Effector memory CD8-positive, alpha-beta T cell (primary cell): Measurements from ENCODE around the gene CTRB1.
"Not testable (repeated sequence)": the region's sequence is repeated elsewhere in the genome, so short reads cannot be mapped to it uniquely, and the experiment has no call there.

Source experiments
- ATAC-seq: fragments of 150-1000 bp; cut with Tn5 transposase; replicated peaks from 2 replicates; pipeline ENCODE4 v1.10.0; 2021; ENCODE audit warnings: mild to moderate bottlenecking, moderate library complexity
- DNase-seq, 3 experiments: peaks; one replicate each; pipeline ENCODE4 v3.0.0; 2021
- H3K27ac Mint-ChIP-seq, 2 donors: one replicate each; pipeline ENCODE4 v1.8.0; 2022; ENCODE audit warnings: mild to moderate bottlenecking in 2 of 2, mixed read lengths in 2 of 2, moderate library complexity in 2 of 2
- H3K27me3 Mint-ChIP-seq, 2 donors: one replicate each; pipeline ENCODE4 v1.8.0; 2022; ENCODE audit warnings: mixed read lengths in 2 of 2
- H3K36me3 Mint-ChIP-seq: one replicate; pipeline ENCODE4 v1.8.0; 2022; ENCODE audit warnings: mild to moderate bottlenecking, moderate library complexity, mixed read lengths; ENCODE audit not compliant: insufficient read depth
- H3K4me1 Mint-ChIP-seq, 2 donors: one replicate each; pipeline ENCODE4 v1.8.0; 2022; ENCODE audit warnings: low read depth in 2 of 2, mixed read lengths in 2 of 2
- H3K4me3 Mint-ChIP-seq, 2 donors: one replicate each; pipeline ENCODE4 v1.8.0; 2022; ENCODE audit warnings: mild to moderate bottlenecking in 2 of 2, mixed read lengths in 2 of 2, moderate library complexity in 2 of 2
- H3K9me3 Mint-ChIP-seq, 2 donors: one replicate each; pipeline ENCODE4 v1.8.0; 2022; ENCODE audit warnings: mixed read lengths in 2 of 2

Gene CTRB1

DNA sequence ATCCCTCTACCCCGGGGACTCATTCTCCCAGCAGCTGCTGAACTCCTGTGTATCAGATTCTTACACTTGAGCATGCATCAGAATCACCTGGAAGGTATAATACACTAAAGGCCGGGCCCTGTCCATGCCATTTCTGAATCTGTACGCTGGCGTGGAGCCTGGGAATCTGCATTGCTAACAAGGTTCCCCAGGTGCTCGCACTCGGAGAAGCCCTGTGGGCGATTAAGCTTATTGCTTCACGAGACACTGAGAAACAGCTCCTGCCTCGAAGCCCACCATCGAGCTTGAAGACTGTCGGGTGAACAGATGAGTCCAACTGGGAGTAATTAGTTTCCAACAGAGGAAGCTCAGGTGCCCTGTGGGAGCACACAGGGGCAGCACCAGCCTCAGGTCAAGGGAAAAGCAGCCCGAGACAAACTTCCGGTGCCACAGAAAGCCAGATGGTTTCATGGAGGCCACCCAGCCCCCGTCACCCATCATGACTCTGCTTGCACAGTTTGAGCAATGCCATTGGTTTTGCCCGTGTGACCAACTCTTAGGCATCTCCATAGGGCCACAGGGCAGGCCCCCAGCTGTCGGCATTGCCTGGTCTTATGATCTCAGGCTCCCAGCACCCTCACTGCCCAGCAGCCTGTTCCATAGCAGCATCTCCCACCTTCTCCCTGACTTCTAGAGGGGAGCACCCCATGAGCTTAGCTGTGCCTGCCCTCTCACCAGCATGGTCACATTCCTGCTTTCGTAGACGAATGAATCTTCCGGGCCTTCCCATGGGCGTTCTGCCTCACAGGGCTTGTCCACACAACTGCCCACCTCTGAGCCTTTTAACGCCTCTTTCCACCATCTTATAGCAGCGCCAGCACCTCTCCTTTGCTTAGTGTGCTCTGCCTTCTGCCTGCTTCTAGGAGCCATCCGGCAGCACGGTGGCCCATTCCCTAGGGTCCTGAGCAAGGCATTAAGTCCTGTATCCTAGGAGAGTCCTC is 22.7 kb upstream of the CTRB1 start:
- Mint-ChIP-seq H3K36me3 (peaks cover 2% of the 10 kb centered on the region), H3K9me3 (no peaks in the 10 kb centered on the region), H3K4me1 (peaks cover 6% of the 10 kb centered on the region in 2 donors), H3K27me3 (peaks cover 19 to 54% of the 10 kb centered on the region in 2 donors), H3K27ac (no peak overlapping the region), H3K4me3 (no peak overlapping the region)
- no peak for DNase-seq
- ATAC-seq = no peak

DNA sequence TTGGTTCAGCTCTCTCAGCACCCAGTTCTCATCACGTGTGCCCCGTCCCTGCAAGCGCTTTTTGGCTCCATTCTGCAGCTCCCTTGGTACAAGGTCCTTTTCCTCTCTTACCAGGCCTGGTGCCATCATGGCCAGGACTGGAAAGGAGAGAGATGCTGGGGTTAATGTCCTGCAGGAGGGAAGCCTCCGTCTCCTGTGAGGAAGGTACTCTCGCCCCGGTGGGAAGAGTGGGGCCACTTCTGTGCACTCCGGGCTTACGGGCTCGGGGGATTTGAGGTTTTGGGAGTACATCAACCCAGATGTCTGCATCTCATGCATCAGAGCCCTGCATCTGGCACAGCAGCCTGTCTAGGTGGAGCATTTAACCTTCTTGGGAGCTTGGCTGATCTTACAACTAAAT is 22.0 kb upstream of the CTRB1 start:
- Mint-ChIP-seq H3K9me3 (no peaks in the 10 kb centered on the region), H3K4me1 (peaks cover 9% of the 10 kb centered on the region in 2 donors), H3K4me3 (no peak overlapping the region), H3K27ac (no peak overlapping the region), H3K36me3 (peaks cover 2% of the 10 kb centered on the region), H3K27me3 (peaks cover 19 to 58% of the 10 kb centered on the region in 2 donors)
- ATAC-seq (no peak), DNase-seq (no peak)

DNA sequence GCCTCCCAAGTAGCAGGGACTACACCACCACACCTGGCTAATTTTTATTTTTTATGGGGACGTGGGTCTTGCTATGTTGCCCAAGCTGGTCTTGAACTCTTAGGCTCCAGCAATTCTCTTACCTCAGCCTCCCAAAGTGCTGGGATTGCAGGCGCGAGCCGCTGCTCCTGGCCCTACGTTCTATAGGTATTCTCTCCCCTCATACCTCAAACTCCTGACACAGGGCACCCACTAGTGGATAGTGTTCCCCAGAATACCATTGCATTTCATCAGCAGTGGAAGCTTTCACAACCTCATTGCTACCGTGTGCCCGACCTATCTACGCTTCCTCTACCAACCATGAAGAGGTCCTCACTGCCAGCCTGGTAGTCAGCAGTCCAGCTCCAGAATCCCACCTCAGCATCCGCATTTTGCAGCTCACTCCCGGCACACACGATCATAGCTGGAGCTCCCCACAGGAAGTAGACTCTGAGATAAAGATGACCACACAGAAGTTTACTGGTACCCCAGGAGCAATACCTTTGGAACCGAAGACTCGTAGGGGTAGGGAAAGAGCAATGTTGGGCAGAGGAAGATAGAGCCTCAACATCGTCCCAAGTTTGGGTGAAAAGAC is 21.2 kb upstream of the CTRB1 start:
- Mint-ChIP-seq H3K27me3 (peaks cover 18 to 55% of the 10 kb centered on the region in 2 donors), H3K36me3 (peaks cover 2% of the 10 kb centered on the region), H3K27ac (no peak overlapping the region), H3K9me3 (no peaks in the 10 kb centered on the region), H3K4me3 (no peak overlapping the region), H3K4me1 (peaks cover 9% of the 10 kb centered on the region in 2 donors)
- DNase-seq = no peak
- no peak for ATAC-seq

DNA sequence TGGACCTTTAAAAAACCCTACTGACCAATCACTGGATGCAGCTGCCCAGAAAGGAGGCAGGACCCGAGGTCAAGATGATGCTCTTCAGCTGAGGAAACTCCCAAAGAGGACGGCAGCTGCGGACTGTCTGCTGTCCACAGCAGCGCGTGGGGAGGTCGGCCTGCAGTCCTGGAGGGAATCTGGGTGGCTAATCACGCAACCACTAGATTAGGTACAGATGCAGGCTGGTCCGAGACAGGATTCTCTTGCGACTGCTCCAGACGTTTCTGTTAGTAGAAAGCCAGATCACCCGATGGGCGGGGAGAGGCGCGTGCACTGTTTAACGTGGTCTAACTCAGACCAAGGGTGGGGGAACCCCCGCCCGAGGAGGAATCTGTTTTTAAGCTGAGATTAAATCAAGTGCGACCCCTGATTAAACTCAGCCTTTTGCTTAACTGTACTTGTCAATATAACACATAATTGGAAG is 20.6 kb upstream of the CTRB1 start:
- H3K27ac Mint-ChIP-seq = no peak overlapping the region
- ATAC-seq (no peak), DNase-seq (no peak)
- peaks cover 14 to 49% of the 10 kb centered on the region in 2 donors for H3K27me3 Mint-ChIP-seq
- no peak overlapping the region for H3K4me3 Mint-ChIP-seq
- H3K4me1 Mint-ChIP-seq = peaks cover 9% of the 10 kb centered on the region in 2 donors
- H3K9me3 Mint-ChIP-seq = no peaks in the 10 kb centered on the region
- peaks cover 2% of the 10 kb centered on the region for H3K36me3 Mint-ChIP-seq

DNA sequence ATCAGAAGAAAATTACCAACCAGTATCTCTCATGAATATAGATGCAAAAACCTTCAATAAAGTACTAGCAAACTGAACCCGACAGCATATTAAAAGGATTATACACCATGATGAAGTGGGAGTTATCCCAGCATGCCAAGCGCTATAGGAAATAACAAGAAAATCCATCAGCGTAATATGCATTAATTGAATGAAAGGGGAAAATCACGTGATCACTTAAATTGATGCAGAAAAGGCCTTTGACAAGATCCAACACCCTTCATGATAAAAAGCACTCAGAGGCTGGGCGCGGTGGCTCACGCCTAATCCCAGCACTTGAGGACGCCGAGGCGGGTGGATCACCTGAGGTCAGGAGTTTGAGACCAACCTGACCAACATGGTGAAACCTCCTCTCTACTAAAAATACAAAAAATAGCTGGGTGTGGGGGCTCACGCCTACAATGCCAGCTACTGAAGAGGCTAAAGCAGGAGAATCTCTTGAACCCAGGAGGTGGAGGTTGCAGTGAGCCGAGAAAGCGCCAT is 16.7 kb upstream of the CTRB1 start:
- ATAC-seq (no peak), DNase-seq (no peak)
- peaks cover 9% of the 10 kb centered on the region in 2 donors for H3K4me1 Mint-ChIP-seq
- peaks cover 14 to 34% of the 10 kb centered on the region in 2 donors for H3K27me3 Mint-ChIP-seq
- peaks cover 2% of the 10 kb centered on the region for H3K36me3 Mint-ChIP-seq
- H3K9me3 Mint-ChIP-seq = no peaks in the 10 kb centered on the region
- no peak overlapping the region for H3K27ac Mint-ChIP-seq
- no peak overlapping the region for H3K4me3 Mint-ChIP-seq

DNA sequence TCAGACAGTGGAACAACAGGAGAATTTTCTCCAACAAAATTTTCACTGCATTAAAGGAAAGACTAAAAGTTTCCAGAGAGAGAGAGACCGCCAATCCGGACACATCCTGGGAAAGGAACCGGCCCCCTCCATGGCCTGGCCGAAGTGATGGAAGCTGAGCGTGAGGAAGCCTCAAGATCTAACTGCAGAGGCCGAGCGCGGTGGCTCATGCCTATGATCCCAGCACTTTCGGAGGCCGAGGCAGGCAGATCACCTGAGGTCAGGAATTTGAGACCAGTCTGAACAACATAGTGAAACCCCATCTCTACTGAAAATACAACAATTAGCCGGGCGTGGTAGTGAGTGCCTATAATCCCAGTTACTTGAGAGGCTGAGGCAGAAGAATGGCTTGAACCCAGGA is 15.7 kb upstream of the CTRB1 start:
- no peak overlapping the region for H3K4me3 Mint-ChIP-seq
- no peaks in the 10 kb centered on the region for H3K9me3 Mint-ChIP-seq
- DNase-seq (no peak), ATAC-seq (no peak)
- peaks cover 5 to 28% of the 10 kb centered on the region in 2 donors for H3K27me3 Mint-ChIP-seq
- no peaks in the 10 kb centered on the region for H3K36me3 Mint-ChIP-seq
- peaks cover 7 to 9% of the 10 kb centered on the region in 2 donors for H3K4me1 Mint-ChIP-seq
- peak overlapping the region in 1 of 2 donors; percentile 22 for H3K27ac Mint-ChIP-seq

DNA sequence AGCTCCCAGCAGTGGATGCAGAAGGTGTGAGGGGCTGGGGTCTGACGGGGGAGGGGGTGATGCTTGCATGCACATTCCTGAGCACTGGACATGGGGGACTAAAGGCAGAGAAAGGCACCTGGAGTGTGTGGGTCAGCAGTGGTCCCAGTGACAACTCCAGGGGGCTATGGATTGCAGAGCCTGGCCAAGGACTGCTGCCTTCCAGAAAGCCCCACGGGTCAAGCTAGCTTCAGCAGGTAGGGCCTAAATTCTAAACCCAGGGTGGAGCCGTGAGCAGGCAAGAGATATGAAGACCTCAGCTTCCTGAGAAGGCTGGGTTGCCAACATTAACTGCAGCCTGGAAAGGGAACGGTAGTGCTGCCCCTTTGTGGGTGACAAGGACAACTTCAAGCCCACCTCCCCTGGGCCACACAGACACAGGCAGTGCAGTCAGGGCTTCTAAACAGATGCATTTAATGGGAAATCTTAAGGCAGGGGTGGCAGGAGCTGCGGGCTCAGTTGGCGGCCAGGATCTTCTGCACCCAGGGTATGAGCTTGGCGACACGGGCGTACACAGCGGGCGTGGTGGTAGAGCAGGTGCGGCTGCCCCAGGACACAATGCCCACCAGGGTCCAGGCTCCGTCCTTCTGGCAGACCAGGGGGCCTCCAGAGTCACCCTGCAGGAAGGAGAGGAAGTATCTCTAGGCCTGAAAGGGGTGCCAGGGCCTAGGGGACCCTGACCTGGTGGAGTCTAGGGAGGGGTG is 14.9 kb upstream of the CTRB1 start:
- H3K4me1 Mint-ChIP-seq = peaks cover 7 to 9% of the 10 kb centered on the region in 2 donors
- peaks cover 0 to 30% of the 10 kb centered on the region in 2 donors for H3K27me3 Mint-ChIP-seq
- H3K27ac Mint-ChIP-seq = peak overlapping the region in 1 of 2 donors; percentile 22
- no peak overlapping the region for H3K4me3 Mint-ChIP-seq
- no peak for ATAC-seq
- H3K36me3 Mint-ChIP-seq = no peaks in the 10 kb centered on the region
- H3K9me3 Mint-ChIP-seq = no peaks in the 10 kb centered on the region
- no peak for DNase-seq

DNA sequence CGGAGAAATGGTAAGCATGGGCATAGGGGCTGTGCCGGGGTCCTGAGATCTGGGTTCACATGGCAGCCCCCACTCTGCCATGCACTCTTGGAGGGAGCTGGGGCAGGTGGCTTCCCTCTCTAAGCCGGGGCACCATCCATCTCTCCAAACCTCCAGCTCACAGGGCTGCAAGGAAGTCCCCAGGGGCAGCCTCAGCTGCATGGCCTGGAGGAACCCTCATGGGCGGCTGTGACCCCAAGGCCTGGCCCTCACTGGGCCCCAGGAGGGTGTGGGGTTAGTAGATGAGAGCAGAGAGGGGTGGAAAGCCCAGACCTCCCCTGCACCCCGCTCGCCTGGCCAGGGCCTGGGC is 14.4 kb upstream of the CTRB1 start:
- Mint-ChIP-seq H3K9me3 (no peaks in the 10 kb centered on the region), H3K27ac (no peak overlapping the region), H3K4me3 (no peak overlapping the region), H3K36me3 (no peaks in the 10 kb centered on the region), H3K4me1 (peaks cover 7% of the 10 kb centered on the region in 2 donors), H3K27me3 (peaks cover 0 to 33% of the 10 kb centered on the region in 2 donors)
- DNase-seq (no peak), ATAC-seq (no peak)

DNA sequence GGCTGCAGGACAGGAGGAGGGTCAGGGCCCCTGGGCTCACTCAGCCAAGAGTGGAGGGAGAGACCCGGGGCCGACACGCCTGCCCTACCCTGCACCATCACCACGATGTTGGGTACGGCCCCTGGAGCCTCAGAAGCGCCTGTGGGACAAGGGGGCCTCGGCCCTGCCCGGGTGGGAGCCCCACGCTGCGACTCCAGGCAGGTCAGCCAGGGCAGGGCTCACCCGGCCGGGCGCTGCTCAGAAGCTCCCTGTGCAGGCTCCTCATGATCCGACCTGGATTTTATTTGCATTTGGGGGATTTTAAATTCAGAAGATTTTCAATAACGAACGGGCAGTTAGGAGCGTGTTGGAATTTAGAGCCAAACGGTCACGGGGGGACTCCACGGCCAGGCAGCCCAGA is 13.9 kb upstream of the CTRB1 start:
- not testable (repeated sequence) for H3K36me3 Mint-ChIP-seq, DNase-seq, H3K4me1 Mint-ChIP-seq, H3K9me3 Mint-ChIP-seq, H3K27ac Mint-ChIP-seq, H3K4me3 Mint-ChIP-seq, ATAC-seq
- peaks cover 0 to 30% of the 10 kb centered on the region in 2 donors for H3K27me3 Mint-ChIP-seq

DNA sequence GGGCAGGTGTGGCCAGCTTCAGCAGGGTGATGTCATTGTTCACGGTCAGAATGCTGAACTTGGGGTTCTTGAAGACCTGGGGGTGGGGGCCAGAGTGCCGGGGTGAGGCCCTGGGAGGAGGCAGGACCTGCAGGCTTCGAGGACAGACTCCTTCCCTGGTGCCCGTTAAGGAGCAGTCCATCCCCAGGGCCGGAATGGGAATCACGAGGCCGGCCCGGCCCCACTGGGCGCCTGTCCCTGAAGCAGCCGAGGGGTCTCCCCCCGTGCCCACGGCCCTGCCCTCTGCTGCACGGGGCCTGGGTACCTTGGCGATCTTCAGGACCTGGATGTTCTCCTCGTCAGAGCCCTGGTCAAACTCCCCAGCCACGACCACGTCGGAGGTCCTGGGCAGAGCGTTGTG is 13.3 kb upstream of the CTRB1 start:
- not testable (repeated sequence) for H3K4me3 Mint-ChIP-seq, H3K27ac Mint-ChIP-seq, H3K4me1 Mint-ChIP-seq, DNase-seq, H3K36me3 Mint-ChIP-seq, ATAC-seq, H3K9me3 Mint-ChIP-seq
- H3K27me3 Mint-ChIP-seq = peaks cover 0 to 25% of the 10 kb centered on the region in 2 donors

DNA sequence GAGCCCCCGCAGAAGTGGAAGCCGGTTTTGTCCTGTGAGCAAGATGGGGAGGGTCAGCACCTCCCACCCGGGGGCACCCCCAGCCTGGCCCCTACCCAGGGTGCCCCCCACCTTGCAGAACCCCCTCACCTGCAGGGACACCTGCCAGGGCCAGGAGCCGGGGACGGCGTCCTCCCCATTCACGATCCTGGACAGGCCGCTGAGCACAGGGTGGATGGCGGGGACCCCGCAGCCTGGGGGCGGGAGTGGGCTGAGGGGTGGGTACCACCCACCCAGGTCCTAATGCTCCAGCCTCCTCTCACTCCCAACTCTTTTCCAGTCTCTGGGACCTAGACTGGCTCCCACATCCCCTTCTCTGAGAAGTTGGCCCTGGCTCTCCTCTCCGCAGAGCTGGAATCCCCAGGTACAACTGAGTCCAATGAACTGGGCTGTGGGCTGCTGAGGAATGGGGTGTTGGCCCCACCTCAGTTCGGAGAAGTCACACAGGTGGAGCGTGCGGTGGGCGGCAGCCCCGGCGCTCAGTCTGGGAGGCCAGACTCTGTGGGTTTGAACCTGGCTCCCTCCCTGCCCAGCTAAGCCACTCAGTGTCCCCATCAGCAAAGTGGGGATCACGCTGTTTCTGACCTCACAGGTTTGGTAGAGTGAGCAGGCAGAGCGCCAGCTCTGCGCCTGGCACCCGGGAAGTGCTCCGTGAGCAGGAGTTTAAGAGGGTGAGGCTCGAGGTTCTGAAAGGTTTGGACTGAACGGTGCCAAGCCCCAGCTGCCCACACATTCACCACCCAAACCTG is 12.6 kb upstream of the CTRB1 start:
- not testable (repeated sequence) for H3K4me3 Mint-ChIP-seq, H3K4me1 Mint-ChIP-seq, H3K9me3 Mint-ChIP-seq, ATAC-seq, H3K27ac Mint-ChIP-seq, H3K36me3 Mint-ChIP-seq, DNase-seq
- H3K27me3 Mint-ChIP-seq = peaks cover 0 to 18% of the 10 kb centered on the region in 2 donors

DNA sequence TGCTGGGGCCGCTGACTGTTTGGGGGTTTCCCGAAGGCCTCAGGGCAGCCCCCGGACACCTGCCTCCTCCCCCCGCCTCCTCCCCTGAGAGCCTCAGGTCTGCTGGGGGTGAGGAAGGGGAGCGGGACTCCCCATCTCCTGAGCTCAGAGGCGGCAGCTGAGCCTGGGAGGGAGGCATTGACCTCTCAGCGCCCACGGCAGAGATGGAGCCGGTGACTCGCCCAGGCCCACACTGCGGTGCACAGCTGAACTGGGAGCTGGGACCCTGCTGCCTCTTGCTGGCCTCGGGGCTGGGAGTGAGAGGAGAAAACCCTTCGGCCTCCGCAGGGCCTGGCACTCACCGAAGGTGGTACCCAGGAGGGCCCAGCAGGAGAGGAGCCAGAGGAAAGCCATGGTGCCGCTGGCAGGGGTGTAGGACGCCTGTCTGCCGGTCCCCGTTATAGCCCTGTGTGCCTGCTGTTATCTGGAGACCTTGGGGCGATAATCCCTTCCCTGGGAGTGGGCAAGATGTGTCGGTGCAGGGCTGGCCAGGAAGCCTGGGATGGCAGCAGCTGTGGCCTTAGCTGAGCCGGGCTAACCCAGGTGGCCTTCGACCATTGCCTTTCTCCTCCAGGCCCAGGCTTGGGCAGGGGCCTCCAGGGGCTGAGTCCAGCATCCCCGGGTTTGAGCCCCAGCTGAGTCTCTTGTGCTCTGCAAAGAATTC is 11.9 kb upstream of the CTRB1 start, which contains the start of gene CTRB2:
Gene CTRB2, minus strand, starts transcription at position 413 of the 703 bp plus-strand sequence. Its CDS starts 20 bp downstream, at position 393.
- ATAC-seq (no peak), DNase-seq (no peak)
- Mint-ChIP-seq H3K4me1 (no peaks in the 10 kb centered on the region), H3K36me3 (no peaks in the 10 kb centered on the region), H3K4me3 (no peak within 1 kb of the TSS), H3K27ac (no peak within 1 kb of the TSS), H3K27me3 (peaks cover 0 to 15% of the 10 kb centered on the region in 2 donors), H3K9me3 (no peaks in the 10 kb centered on the region)
